Mesenchymal stem cell (in vitro differentiated cells and primary cell): ENCODE measurements around the gene ATP6V0B.

Source experiments
- DNase-seq: peaks from one replicate; pipeline ENCODE4 v3.0.0-alpha.2; 2013
- H2AFZ ChIP-seq: one replicate; pipeline ENCODE4 v1.6.1; 2013; ENCODE audit warnings: low read depth, mild to moderate bottlenecking, control low read depth, inconsistent platforms, low read length, moderate library complexity
- H2AK5ac ChIP-seq: 2 replicates; pipeline ENCODE4 v1.6.1; 2013; ENCODE audit warnings: low read length, moderate library complexity, mild to moderate bottlenecking, inconsistent platforms; ENCODE audit not compliant: severe bottlenecking
- H2BK120ac ChIP-seq: one replicate; pipeline ENCODE4 v1.6.1; 2013; ENCODE audit warnings: low read depth, mild to moderate bottlenecking, inconsistent platforms, low read length, moderate library complexity
- H2BK12ac ChIP-seq, 2 experiments: one replicate each; pipeline ENCODE4 v1.6.1; 2013; ENCODE audit warnings: inconsistent platforms in 2 of 2, low read length in 2 of 2, mild to moderate bottlenecking in 2 of 2, moderate library complexity in 2 of 2, control low read depth in 1 of 2
- H2BK15ac ChIP-seq: one replicate; pipeline ENCODE4 v1.6.1; 2013; ENCODE audit warnings: mild to moderate bottlenecking, low read depth, inconsistent platforms; ENCODE audit not compliant: poor library complexity, severe bottlenecking
- H2BK5ac ChIP-seq: 2 replicates; pipeline ENCODE4 v1.6.1; 2013; ENCODE audit warnings: low read depth, mild to moderate bottlenecking, low read length, control low read depth, inconsistent platforms; ENCODE audit not compliant: poor library complexity, severe bottlenecking
- H3K14ac ChIP-seq, 2 experiments: one replicate each; pipeline ENCODE4 v1.6.1; 2013; ENCODE audit warnings: inconsistent platforms in 2 of 2, low read length in 2 of 2, control low read depth in 1 of 2, mild to moderate bottlenecking in 1 of 2, moderate library complexity in 1 of 2
- H3K18ac ChIP-seq, 2 experiments: one replicate each; pipeline ENCODE4 v1.6.1; 2013; ENCODE audit warnings: inconsistent platforms in 2 of 2, low read length in 2 of 2, control low read depth in 1 of 2, low read depth in 1 of 2, mild to moderate bottlenecking in 1 of 2
- H3K23ac ChIP-seq, 2 experiments: one replicate each; pipeline ENCODE4 v1.6.1; 2013; ENCODE audit warnings: inconsistent platforms in 2 of 2, low read length in 2 of 2, mild to moderate bottlenecking in 2 of 2, moderate library complexity in 2 of 2, control low read depth in 1 of 2
- H3K27ac ChIP-seq: 2 replicates; pipeline ENCODE4 v1.5.1; 2013; ENCODE audit warnings: mild to moderate bottlenecking, moderate library complexity, low read length, control low read depth, inconsistent platforms; ENCODE audit not compliant: poor library complexity, severe bottlenecking
- H3K27me3 ChIP-seq, 2 experiments: 2 replicates each; pipeline versions ENCODE4 v1.6.1 to v1.7.0; 2013; ENCODE audit warnings: low read length in 2 of 2, mild to moderate bottlenecking in 2 of 2, moderate library complexity in 2 of 2, control low read depth in 1 of 2, inconsistent platforms in 1 of 2; ENCODE audit not compliant: control insufficient read depth in 1 of 2, insufficient read depth in 1 of 2
- H3K36me3 ChIP-seq, 2 experiments: 2 replicates each; pipeline versions ENCODE4 v1.6.1 to v1.7.0; 2013; ENCODE audit warnings: low read length in 2 of 2, control low read depth in 1 of 2, inconsistent platforms in 1 of 2, low read depth in 1 of 2, mild to moderate bottlenecking in 1 of 2; ENCODE audit not compliant: insufficient read depth in 2 of 2, control insufficient read depth in 1 of 2
- H3K4ac ChIP-seq, 2 experiments: one replicate each; pipeline ENCODE4 v1.6.1; 2013; ENCODE audit warnings: inconsistent platforms in 2 of 2, low read length in 2 of 2, mild to moderate bottlenecking in 2 of 2, moderate library complexity in 2 of 2, control low read depth in 1 of 2, low read depth in 1 of 2
- H3K4me1 ChIP-seq: 2 replicates; pipeline ENCODE4 v1.6.1; 2013; ENCODE audit warnings: low read depth, low read length, control low read depth; ENCODE audit not compliant: control insufficient read depth, insufficient read depth
- H3K4me2 ChIP-seq: 2 replicates; pipeline ENCODE4 v1.6.1; 2013; ENCODE audit warnings: low read length, mild to moderate bottlenecking, inconsistent platforms; ENCODE audit not compliant: poor library complexity, severe bottlenecking
- H3K4me3 ChIP-seq, 2 experiments: 2 replicates each; pipeline versions ENCODE4 v1.5.1 to v1.7.0; 2013; ENCODE audit warnings: low read length in 2 of 2, mild to moderate bottlenecking in 2 of 2, control low read depth in 1 of 2, low read depth in 1 of 2; ENCODE audit not compliant: insufficient read depth in 1 of 2
- H3K79me1 ChIP-seq: replicated peaks from 2 replicates; pipeline ENCODE4 v1.6.1; 2013; ENCODE audit warnings: mild to moderate bottlenecking, control low read depth, low read length, inconsistent platforms; ENCODE audit not compliant: poor library complexity, severe bottlenecking
- H3K9ac ChIP-seq: 2 replicates; pipeline ENCODE4 v1.7.0; 2013; ENCODE audit warnings: mild to moderate bottlenecking, low read length, moderate library complexity
- H3K9me3 ChIP-seq: 2 replicates; pipeline ENCODE4 v1.7.0; 2013; ENCODE audit warnings: mild to moderate bottlenecking, low read length; ENCODE audit not compliant: control insufficient read depth
- H4K8ac ChIP-seq: one replicate; pipeline ENCODE4 v1.6.1; 2013; ENCODE audit warnings: inconsistent platforms, mild to moderate bottlenecking, low read length, moderate library complexity
- H4K91ac ChIP-seq: one replicate; pipeline ENCODE4 v1.6.1; 2013; ENCODE audit warnings: mild to moderate bottlenecking, low read length, inconsistent platforms
- WGBS: methylation state at CpG from one replicate; pipeline ENCODE4 v1.1.7; 2013; ENCODE audit warnings: mixed read lengths; 5-methylcytosine and 5-hydroxymethylcytosine counted together

The ATP6V0B gene

GRCh38 chr1:44024903-44025525 lies 50.3 kb downstream of the ATP6V0B start:
- Histone ChIP-seq H2AFZ (no peak overlapping the region), H2AK5ac (no peak overlapping the region), H4K8ac (no peak overlapping the region), H3K23ac (no peak overlapping the region), H2BK5ac (no peak overlapping the region), H2BK15ac (no peak overlapping the region), H4K91ac (no peak overlapping the region), H2BK12ac (no peak overlapping the region), H3K4me3 (no peak overlapping the region), H3K79me1 (no peaks in the 10 kb centered on the region), H2BK120ac (no peak overlapping the region), H3K4me2 (no peak overlapping the region), H3K9ac (no peak overlapping the region), H3K27me3 (no peaks in the 10 kb centered on the region), H3K18ac (no peak overlapping the region), H3K4me1 (peaks cover 14% of the 10 kb centered on the region), H3K36me3 (peaks cover 0 to 40% of the 10 kb centered on the region in 2 experiments), H3K4ac (no peak overlapping the region), H3K14ac (no peak overlapping the region), H3K27ac (no peak overlapping the region), H3K9me3 (no peaks in the 10 kb centered on the region)
- WGBS = 89% methylated on average over 13 of the region's 13 CpGs
- no peak for DNase-seq

- Histone ChIP-seq H3K27me3 (no peaks in the 10 kb centered on the region), H2AK5ac (no peak overlapping the region), H2AFZ (no peak overlapping the region), H2BK12ac (no peak overlapping the region), H2BK120ac (no peak overlapping the region), H3K4me3 (no peak overlapping the region), H4K8ac (no peak overlapping the region), H3K79me1 (no peaks in the 10 kb centered on the region), H3K9ac (no peak overlapping the region), H3K23ac (no peak overlapping the region), H3K4me1 (peaks cover 14% of the 10 kb centered on the region), H3K27ac (no peak overlapping the region), H3K4me2 (no peak overlapping the region), H3K4ac (no peak overlapping the region), H3K9me3 (no peaks in the 10 kb centered on the region), H3K14ac (no peak overlapping the region), H2BK5ac (no peak overlapping the region), H2BK15ac (no peak overlapping the region), H3K18ac (no peak overlapping the region), H3K36me3 (peaks cover 0 to 32% of the 10 kb centered on the region in 2 experiments), H4K91ac (no peak overlapping the region)
- WGBS = 86% methylated on average over 1 of the region's 3 CpGs
- DNase-seq = no peak
Measured at GRCh38 chr1:44025816-44026215, 51.1 kb downstream of the ATP6V0B start.

- Histone ChIP-seq H2BK120ac (no peak overlapping the region), H2BK15ac (no peak overlapping the region), H3K79me1 (no peaks in the 10 kb centered on the region), H3K27me3 (no peaks in the 10 kb centered on the region), H2AFZ (no peak overlapping the region), H3K4me2 (no peak overlapping the region), H3K9ac (no peak overlapping the region), H2AK5ac (no peak overlapping the region), H3K27ac (no peak overlapping the region), H3K9me3 (no peaks in the 10 kb centered on the region), H3K4me1 (peaks cover 23% of the 10 kb centered on the region), H4K8ac (no peak overlapping the region), H4K91ac (no peak overlapping the region), H3K36me3 (peaks cover 0 to 17% of the 10 kb centered on the region in 2 experiments), H2BK12ac (no peak overlapping the region), H3K18ac (no peak overlapping the region), H3K23ac (no peak overlapping the region), H2BK5ac (no peak overlapping the region), H3K4ac (no peak overlapping the region), H3K4me3 (no peak overlapping the region), H3K14ac (no peak overlapping the region)
- no peak for DNase-seq
- WGBS = 91% methylated on average over 3 of the region's 3 CpGs
Measured at GRCh38 chr1:44027320-44027719, 52.6 kb downstream of the ATP6V0B start.
